ENCODE results near the gene RASL10B.
A peak's percentile ranks its signal among the peaks of the same experiment; 100 is the strongest.

RASL10B gene

GRCh38 chr17:35733366-35733765, 1.9 kb downstream of the RASL10B start:
- no peak overlapping the region for H3K4me3 ChIP-seq (ENCODE audit: low read length)
- H3K9ac ChIP-seq (ENCODE audit: low read length): no peak overlapping the region
- peaks cover 11% of the 10 kb centered on the region for H3K4me1 ChIP-seq (ENCODE audit: control insufficient read depth, low read depth, low read length)
- H3K36me3 ChIP-seq (ENCODE audit: control insufficient read depth, low read depth, low read length): no peaks in the 10 kb centered on the region
- H3K9me3 ChIP-seq (ENCODE audit: control insufficient read depth, low read depth, low read length): no peaks in the 10 kb centered on the region
- no peak overlapping the region for H3K27ac ChIP-seq (ENCODE audit: low read length)
- peaks cover 10% of the 10 kb centered on the region for H3K27me3 ChIP-seq (ENCODE audit: control insufficient read depth, insufficient read depth, low read length)

- peaks cover 9% of the 10 kb centered on the region for H3K4me1 ChIP-seq (ENCODE audit: control insufficient read depth, low read depth, low read length)
- H3K4me3 ChIP-seq (ENCODE audit: low read length): no peak overlapping the region
- H3K27ac ChIP-seq (ENCODE audit: low read length): no peak overlapping the region
- H3K36me3 ChIP-seq (ENCODE audit: control insufficient read depth, low read depth, low read length): no peaks in the 10 kb centered on the region
- no peaks in the 10 kb centered on the region for H3K9me3 ChIP-seq (ENCODE audit: control insufficient read depth, low read depth, low read length)
- no peak overlapping the region for H3K9ac ChIP-seq (ENCODE audit: low read length)
- H3K27me3 ChIP-seq (ENCODE audit: control insufficient read depth, insufficient read depth, low read length): peaks cover 20% of the 10 kb centered on the region
These were observed 3.0 kb downstream of the RASL10B start for GRCh38 chr17:35734396-35734795.

- Histone ChIP-seq H3K4me3 (ENCODE audit: low read length) (no peak overlapping the region), H3K9me3 (ENCODE audit: control insufficient read depth, low read depth, low read length) (no peaks in the 10 kb centered on the region), H3K4me1 (ENCODE audit: control insufficient read depth, low read depth, low read length) (peaks cover 4% of the 10 kb centered on the region), H3K36me3 (ENCODE audit: control insufficient read depth, low read depth, low read length) (no peaks in the 10 kb centered on the region), H3K27ac (ENCODE audit: low read length) (no peak overlapping the region), H3K27me3 (ENCODE audit: control insufficient read depth, insufficient read depth, low read length) (peaks cover 28% of the 10 kb centered on the region), H3K9ac (ENCODE audit: low read length) (no peak overlapping the region)
These were observed 3.8 kb downstream of the RASL10B start for GRCh38 chr17:35735036-35735805.

- Histone ChIP-seq H3K4me3 (ENCODE audit: low read length) (no peak overlapping the region), H3K36me3 (ENCODE audit: control insufficient read depth, low read depth, low read length) (no peaks in the 10 kb centered on the region), H3K9ac (ENCODE audit: low read length) (no peak overlapping the region), H3K27me3 (ENCODE audit: control insufficient read depth, insufficient read depth, low read length) (peaks cover 34% of the 10 kb centered on the region), H3K27ac (ENCODE audit: low read length) (no peak overlapping the region), H3K4me1 (ENCODE audit: control insufficient read depth, low read depth, low read length) (peaks cover under 1% of the 10 kb centered on the region), H3K9me3 (ENCODE audit: control insufficient read depth, low read depth, low read length) (no peaks in the 10 kb centered on the region)
These were observed 4.8 kb downstream of the RASL10B start for GRCh38 chr17:35736236-35736635.

GRCh38 chr17:35738519-35739133, 7.2 kb downstream of the RASL10B start:
- Histone ChIP-seq H3K9ac (ENCODE audit: low read length) (no peak overlapping the region), H3K4me3 (ENCODE audit: low read length) (no peak overlapping the region), H3K9me3 (ENCODE audit: control insufficient read depth, low read depth, low read length) (no peaks in the 10 kb centered on the region), H3K36me3 (ENCODE audit: control insufficient read depth, low read depth, low read length) (no peaks in the 10 kb centered on the region), H3K4me1 (ENCODE audit: control insufficient read depth, low read depth, low read length) (no peaks in the 10 kb centered on the region), H3K27me3 (ENCODE audit: control insufficient read depth, insufficient read depth, low read length) (peaks cover 49% of the 10 kb centered on the region), H3K27ac (ENCODE audit: low read length) (no peak overlapping the region)

- no peaks in the 10 kb centered on the region for H3K4me1 ChIP-seq (ENCODE audit: control insufficient read depth, low read depth, low read length)
- no peak overlapping the region for H3K4me3 ChIP-seq (ENCODE audit: low read length)
- H3K9me3 ChIP-seq (ENCODE audit: control insufficient read depth, low read depth, low read length): no peaks in the 10 kb centered on the region
- no peaks in the 10 kb centered on the region for H3K36me3 ChIP-seq (ENCODE audit: control insufficient read depth, low read depth, low read length)
- peaks cover 49% of the 10 kb centered on the region for H3K27me3 ChIP-seq (ENCODE audit: control insufficient read depth, insufficient read depth, low read length)
- H3K9ac ChIP-seq (ENCODE audit: low read length): no peak overlapping the region
- H3K27ac ChIP-seq (ENCODE audit: low read length): no peak overlapping the region
These were observed 8.8 kb downstream of the RASL10B start for GRCh38 chr17:35740216-35740615.

GRCh38 chr17:35740997-35741931, 9.8 kb downstream of the RASL10B start:
- Histone ChIP-seq H3K4me3 (ENCODE audit: low read length) (peak overlapping the region; percentile 31), H3K27me3 (ENCODE audit: control insufficient read depth, insufficient read depth, low read length) (peaks cover 49% of the 10 kb centered on the region), H3K9me3 (ENCODE audit: control insufficient read depth, low read depth, low read length) (no peaks in the 10 kb centered on the region), H3K9ac (ENCODE audit: low read length) (no peak overlapping the region), H3K27ac (ENCODE audit: low read length) (no peak overlapping the region), H3K36me3 (ENCODE audit: control insufficient read depth, low read depth, low read length) (no peaks in the 10 kb centered on the region), H3K4me1 (ENCODE audit: control insufficient read depth, low read depth, low read length) (no peaks in the 10 kb centered on the region)

GRCh38 chr17:35742496-35742895, 11.1 kb downstream of the RASL10B start:
- H3K9me3 ChIP-seq (ENCODE audit: control insufficient read depth, low read depth, low read length): no peaks in the 10 kb centered on the region
- H3K27me3 ChIP-seq (ENCODE audit: control insufficient read depth, insufficient read depth, low read length): peaks cover 49% of the 10 kb centered on the region
- no peaks in the 10 kb centered on the region for H3K36me3 ChIP-seq (ENCODE audit: control insufficient read depth, low read depth, low read length)
- no peaks in the 10 kb centered on the region for H3K4me1 ChIP-seq (ENCODE audit: control insufficient read depth, low read depth, low read length)
- H3K4me3 ChIP-seq (ENCODE audit: low read length): no peak overlapping the region
- H3K9ac ChIP-seq (ENCODE audit: low read length): no peak overlapping the region
- no peak overlapping the region for H3K27ac ChIP-seq (ENCODE audit: low read length)

GRCh38 chr17:35742896-35743477, 11.5 kb downstream of the RASL10B start:
- Histone ChIP-seq H3K9ac (ENCODE audit: low read length) (no peak overlapping the region), H3K36me3 (ENCODE audit: control insufficient read depth, low read depth, low read length) (no peaks in the 10 kb centered on the region), H3K9me3 (ENCODE audit: control insufficient read depth, low read depth, low read length) (no peaks in the 10 kb centered on the region), H3K4me1 (ENCODE audit: control insufficient read depth, low read depth, low read length) (no peaks in the 10 kb centered on the region), H3K27ac (ENCODE audit: low read length) (no peak overlapping the region), H3K4me3 (ENCODE audit: low read length) (no peak overlapping the region), H3K27me3 (ENCODE audit: control insufficient read depth, insufficient read depth, low read length) (peaks cover 49% of the 10 kb centered on the region)

- Histone ChIP-seq H3K36me3 (ENCODE audit: control insufficient read depth, low read depth, low read length) (no peaks in the 10 kb centered on the region), H3K4me1 (ENCODE audit: control insufficient read depth, low read depth, low read length) (no peaks in the 10 kb centered on the region), H3K9ac (ENCODE audit: low read length) (no peak overlapping the region), H3K9me3 (ENCODE audit: control insufficient read depth, low read depth, low read length) (no peaks in the 10 kb centered on the region), H3K4me3 (ENCODE audit: low read length) (no peak overlapping the region), H3K27me3 (ENCODE audit: control insufficient read depth, insufficient read depth, low read length) (peaks cover 43% of the 10 kb centered on the region), H3K27ac (ENCODE audit: low read length) (no peak overlapping the region)
These were observed 12.3 kb downstream of the RASL10B start for GRCh38 chr17:35743626-35744328.

- Histone ChIP-seq H3K36me3 (ENCODE audit: control insufficient read depth, low read depth, low read length) (no peaks in the 10 kb centered on the region), H3K4me1 (ENCODE audit: control insufficient read depth, low read depth, low read length) (no peaks in the 10 kb centered on the region), H3K9ac (ENCODE audit: low read length) (no peak overlapping the region), H3K27ac (ENCODE audit: low read length) (no peak overlapping the region), H3K4me3 (ENCODE audit: low read length) (no peak overlapping the region), H3K9me3 (ENCODE audit: control insufficient read depth, low read depth, low read length) (no peaks in the 10 kb centered on the region), H3K27me3 (ENCODE audit: control insufficient read depth, insufficient read depth, low read length) (peaks cover 40% of the 10 kb centered on the region)
These were observed 13.4 kb downstream of the RASL10B start for GRCh38 chr17:35744830-35745229.
